SKM-1 treated with dmso at 0.1 percent for 144 hours (cell line): ENCODE results near the gene NDUFA12.

Experiments used
- DNase-seq: peaks from one replicate; lab custom pipeline; 2025; ENCODE audit not compliant: unreplicated experiment; lab: John Stamatoyannopoulos, UW

Gene NDUFA12

GRCh38 chr12:94942663-94943062 is 60.8 kb downstream of the NDUFA12 start:
- DNase-seq: peak; percentile 34

- no peak for DNase-seq
Observed at GRCh38 chr12:94941440-94941862, 62.0 kb downstream of the NDUFA12 start.

- DNase-seq: no peak
Observed at GRCh38 chr12:94940771-94941170, 62.7 kb downstream of the NDUFA12 start.

- DNase-seq: no peak
Observed at GRCh38 chr12:94938583-94938982, 64.9 kb downstream of the NDUFA12 start.

- no peak for DNase-seq
Observed at GRCh38 chr12:94930772-94931171, 72.7 kb downstream of the NDUFA12 start.

- no peak for DNase-seq
Observed at GRCh38 chr12:94930216-94930654, 73.3 kb downstream of the NDUFA12 start.

GRCh38 chr12:94929780-94930179 is 73.7 kb downstream of the NDUFA12 start:
- DNase-seq: no peak

GRCh38 chr12:94925729-94926128 is 77.8 kb downstream of the NDUFA12 start:
- DNase-seq: no peak

GRCh38 chr12:94925206-94925605 is 78.3 kb downstream of the NDUFA12 start:
- DNase-seq: no peak

GRCh38 chr12:94922561-94922960 is 80.9 kb downstream of the NDUFA12 start:
- no peak for DNase-seq
